Smooth muscle cell (in vitro differentiated cells): Measurements from ENCODE around the gene RALGAPA2. TPM values are rescaled to one million over a fixed set of nuclear protein-coding genes. Genes with fewer than 3 reads are reported as not detected.

Experiments used
- DNase-seq: peaks from one replicate; lab custom pipeline; 2025; ENCODE audit not compliant: unreplicated experiment; lab: John Stamatoyannopoulos, UW
- H2AFZ ChIP-seq: fragments of 200-600 bp; sonication (generic); 2 replicates; pipeline ENCODE4 v1.6.0; 2016; ENCODE audit warnings: antibody characterized with exemption, low read depth, mild to moderate bottlenecking
- H3F3A ChIP-seq: fragments of 200-600 bp; sonication (generic); 2 replicates; pipeline ENCODE4 v1.6.0; 2017; ENCODE audit warnings: antibody characterized with exemption, low read depth
- H3K27ac ChIP-seq: fragments of 200-600 bp; sonication (generic); 2 replicates; pipeline ENCODE4 v1.5.1; 2016; ENCODE audit warnings: low read depth, mild to moderate bottlenecking
- H3K27me3 ChIP-seq: fragments of 200-600 bp; sonication (generic); 2 replicates; pipeline ENCODE4 v1.6.1; 2016; ENCODE audit warnings: low read depth, mild to moderate bottlenecking
- H3K36me3 ChIP-seq: fragments of 200-600 bp; sonication (generic); 2 replicates; pipeline ENCODE4 v1.5.1; 2016; ENCODE audit warnings: low read depth
- H3K4me1 ChIP-seq: fragments of 200-600 bp; sonication (generic); 2 replicates; pipeline ENCODE4 v1.5.1; 2016; ENCODE audit warnings: low read depth
- H3K4me2 ChIP-seq: fragments of 200-600 bp; sonication (generic); 2 replicates; pipeline ENCODE4 v1.6.0; 2016; ENCODE audit warnings: mild to moderate bottlenecking
- H3K4me3 ChIP-seq: fragments of 200-600 bp; sonication (generic); 2 replicates; pipeline ENCODE4 v1.5.1; 2016; ENCODE audit warnings: mild to moderate bottlenecking
- H3K79me2 ChIP-seq: fragments of 200-600 bp; sonication (generic); 2 replicates; pipeline ENCODE4 v1.6.0; 2016; ENCODE audit warnings: low read depth, mild to moderate bottlenecking
- H3K9ac ChIP-seq: fragments of 200-600 bp; sonication (generic); 2 replicates; pipeline ENCODE4 v1.6.0; 2016; ENCODE audit warnings: low read depth
- H3K9me3 ChIP-seq: fragments of 200-600 bp; sonication (generic); replicated peaks from 2 replicates; pipeline ENCODE4 v1.5.1; 2016; ENCODE audit warnings: low read depth
- H4K20me1 ChIP-seq: fragments of 200-600 bp; sonication (generic); 2 replicates; pipeline ENCODE4 v1.6.0; 2016; ENCODE audit warnings: low read depth
- WGBS: methylation state at CpG from one replicate; pipeline ENCODE4 v1.1.7; 2016; ENCODE audit warnings: low lambda C conversion rate; 5-methylcytosine and 5-hydroxymethylcytosine counted together
- polyA plus RNA-seq: library from polyadenylated mRNA; unstranded; fragments of >200 nt; fragmentation: Nextera tagmentation; extraction: Ambion mirVana; gene quantifications from 2 replicates; pipeline ENCODE4 v1.2.1, GENCODE V29; 2016
- total RNA-seq: library from RNA; depleted of rRNA; stranded (reverse); fragments of >200 nt; gene quantifications from 2 replicates; pipeline ENCODE4 v1.2.3, GENCODE V29; 2014
- TF ChIP-seq, protein P1 (sequence below): fragments of 200-600 bp; sonication (generic); IDR thresholded peaks from 2 replicates; pipeline ENCODE4 v1.5.1; 2017; ENCODE audit warnings: borderline replicate concordance, mild to moderate bottlenecking, antibody characterized with exemption; ENCODE audit not compliant: insufficient read depth, poor library complexity, severe bottlenecking

Gene RALGAPA2
- total and polyA plus RNA-seq, 2 experiments from 2014 or later, result 3.5 to 6.2 TPM

DNA sequence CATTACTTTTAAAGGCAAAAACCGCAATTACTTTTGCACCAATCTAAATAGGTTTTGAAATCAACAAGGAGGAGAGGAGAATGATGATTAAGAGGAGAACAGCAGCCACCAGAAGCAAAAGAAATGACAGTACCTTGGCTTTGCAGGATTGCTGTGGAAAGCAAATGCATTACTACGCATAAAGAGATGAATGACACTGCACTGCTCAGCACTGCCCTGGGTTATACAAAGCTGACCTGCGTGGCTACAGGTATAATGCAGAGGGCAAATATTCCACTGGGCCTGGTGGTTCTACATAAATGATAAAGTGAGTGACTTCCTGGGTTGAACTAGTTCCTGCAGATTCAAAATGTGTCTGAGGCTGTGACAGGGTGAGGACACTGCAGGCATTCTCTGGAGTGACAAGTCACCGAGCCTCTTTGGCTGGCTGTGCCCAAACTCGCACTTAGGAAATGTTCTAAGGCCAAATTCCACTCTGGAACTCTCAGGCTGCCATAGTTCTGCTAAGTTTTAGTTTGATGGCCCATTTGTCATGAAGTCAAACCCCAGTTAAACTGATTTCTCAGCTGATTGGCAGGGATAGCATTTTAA, 265.9 kb downstream of the RALGAPA2 start:
- H3K4me3 ChIP-seq, result no peak overlapping the region
- no peaks in the 10 kb centered on the region for H3K27me3 ChIP-seq
- 90% methylated on average over 5 of the region's 5 CpGs for WGBS
- H3K27ac ChIP-seq, result no peak overlapping the region
- no peaks in the 10 kb centered on the region for H4K20me1 ChIP-seq
- no peaks in the 10 kb centered on the region for H3F3A ChIP-seq
- no peak overlapping the region for H3K4me2 ChIP-seq
- DNase-seq, result no peak
- H3K9me3 ChIP-seq, result no peaks in the 10 kb centered on the region
- H3K36me3 ChIP-seq, result no peaks in the 10 kb centered on the region
- H3K79me2 ChIP-seq, result no peaks in the 10 kb centered on the region
- no peak overlapping the region for H2AFZ ChIP-seq
- no peak overlapping the region for H3K9ac ChIP-seq
- H3K4me1 ChIP-seq, result no peaks in the 10 kb centered on the region
- TF ChIP-seq, protein P1, sequence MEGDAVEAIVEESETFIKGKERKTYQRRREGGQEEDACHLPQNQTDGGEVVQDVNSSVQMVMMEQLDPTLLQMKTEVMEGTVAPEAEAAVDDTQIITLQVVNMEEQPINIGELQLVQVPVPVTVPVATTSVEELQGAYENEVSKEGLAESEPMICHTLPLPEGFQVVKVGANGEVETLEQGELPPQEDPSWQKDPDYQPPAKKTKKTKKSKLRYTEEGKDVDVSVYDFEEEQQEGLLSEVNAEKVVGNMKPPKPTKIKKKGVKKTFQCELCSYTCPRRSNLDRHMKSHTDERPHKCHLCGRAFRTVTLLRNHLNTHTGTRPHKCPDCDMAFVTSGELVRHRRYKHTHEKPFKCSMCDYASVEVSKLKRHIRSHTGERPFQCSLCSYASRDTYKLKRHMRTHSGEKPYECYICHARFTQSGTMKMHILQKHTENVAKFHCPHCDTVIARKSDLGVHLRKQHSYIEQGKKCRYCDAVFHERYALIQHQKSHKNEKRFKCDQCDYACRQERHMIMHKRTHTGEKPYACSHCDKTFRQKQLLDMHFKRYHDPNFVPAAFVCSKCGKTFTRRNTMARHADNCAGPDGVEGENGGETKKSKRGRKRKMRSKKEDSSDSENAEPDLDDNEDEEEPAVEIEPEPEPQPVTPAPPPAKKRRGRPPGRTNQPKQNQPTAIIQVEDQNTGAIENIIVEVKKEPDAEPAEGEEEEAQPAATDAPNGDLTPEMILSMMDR, result no peak

DNA sequence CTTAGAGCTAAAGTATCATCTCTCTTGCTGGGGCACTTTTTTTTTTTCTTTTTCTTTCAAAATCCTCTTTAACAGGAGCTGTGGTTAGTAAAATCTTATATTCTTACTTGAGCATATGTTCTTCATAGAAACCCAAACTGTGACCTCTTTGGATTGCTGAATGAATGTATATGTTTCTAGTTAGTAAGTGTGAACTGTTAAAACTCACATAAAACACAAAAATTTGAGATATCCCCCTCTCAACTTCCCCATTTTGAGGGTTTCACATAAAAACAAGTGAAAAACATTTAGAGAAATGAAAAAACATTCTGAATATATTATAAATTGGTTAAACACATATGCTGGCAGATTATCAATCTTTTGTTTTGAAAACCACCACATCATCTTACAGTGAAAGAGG, 266.4 kb downstream of the RALGAPA2 start:
- H3K9ac ChIP-seq, result no peak overlapping the region

DNA sequence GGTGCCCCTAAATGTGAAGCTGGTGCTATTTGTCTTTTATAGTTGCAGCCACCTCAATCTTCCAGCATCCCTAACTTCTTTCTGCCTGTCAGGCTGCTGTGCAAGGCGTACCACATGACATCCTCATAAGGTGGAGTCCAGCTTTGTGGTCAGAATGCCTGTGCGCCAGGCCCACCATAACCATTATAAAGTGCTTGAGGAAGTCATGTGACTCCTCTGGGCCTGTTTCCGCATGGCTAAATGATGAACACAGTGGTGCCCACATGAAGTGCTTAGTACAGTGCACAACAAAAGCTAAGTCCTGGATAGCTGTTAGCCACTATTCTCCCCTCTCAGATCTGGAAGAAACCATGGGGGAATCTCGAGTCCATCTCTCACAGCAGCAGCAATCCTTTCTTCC, 268.9 kb downstream of the RALGAPA2 start:
- TF ChIP-seq, protein P1, result no peak
- DNase-seq, result no peak
- H3K4me3 ChIP-seq, result no peak overlapping the region
- no peak overlapping the region for H2AFZ ChIP-seq
- H4K20me1 ChIP-seq, result no peaks in the 10 kb centered on the region
- H3F3A ChIP-seq, result no peaks in the 10 kb centered on the region
- no peaks in the 10 kb centered on the region for H3K79me2 ChIP-seq
- H3K9me3 ChIP-seq, result no peaks in the 10 kb centered on the region
- H3K4me1 ChIP-seq, result no peaks in the 10 kb centered on the region
- no peak overlapping the region for H3K27ac ChIP-seq
- H3K4me2 ChIP-seq, result no peak overlapping the region
- no peaks in the 10 kb centered on the region for H3K27me3 ChIP-seq
- no peaks in the 10 kb centered on the region for H3K36me3 ChIP-seq
- 96% methylated on average over 4 of the region's 4 CpGs for WGBS
- H3K9ac ChIP-seq, result no peak overlapping the region

More for the DNA sequence above, 266.4 kb downstream of the RALGAPA2 start:
- DNase-seq, result no peak
- Histone ChIP-seq H3K4me3 (no peak overlapping the region), H3K27ac (no peak overlapping the region), H3K27me3 (no peaks in the 10 kb centered on the region), H3K9me3 (no peaks in the 10 kb centered on the region), H4K20me1 (no peaks in the 10 kb centered on the region), H3F3A (no peaks in the 10 kb centered on the region), H2AFZ (no peak overlapping the region), H3K4me1 (no peaks in the 10 kb centered on the region), H3K4me2 (no peak overlapping the region), H3K79me2 (no peaks in the 10 kb centered on the region), H3K36me3 (no peaks in the 10 kb centered on the region)
- TF ChIP-seq, protein P1, result no peak

DNA sequence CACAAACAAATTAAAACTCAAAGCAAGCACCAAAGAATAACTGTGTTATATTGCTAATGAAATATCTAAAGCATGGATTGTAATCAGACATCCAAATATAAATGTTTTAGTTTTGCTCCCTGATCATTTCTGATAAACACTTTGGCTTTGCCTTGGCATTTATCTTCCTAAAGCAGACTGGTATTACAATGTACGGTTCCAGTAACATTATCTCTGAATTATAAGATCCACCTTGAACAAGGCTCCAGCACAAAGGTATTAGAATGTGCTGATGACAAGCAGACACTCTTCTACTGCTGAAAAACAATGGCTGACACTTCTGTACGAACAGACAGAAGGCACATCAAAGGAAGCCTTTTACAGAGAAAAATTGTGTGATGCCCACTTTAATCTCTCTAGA, 270.0 kb downstream of the RALGAPA2 start:
- H3K4me3 ChIP-seq, result no peak overlapping the region
- no peak overlapping the region for H3K4me2 ChIP-seq
- 85% methylated on average over 2 of the region's 2 CpGs for whole genome bisulfite sequencing
- no peak overlapping the region for H2AFZ ChIP-seq
- H3K27ac ChIP-seq, result no peak overlapping the region
- no peaks in the 10 kb centered on the region for H4K20me1 ChIP-seq
- H3K79me2 ChIP-seq, result no peaks in the 10 kb centered on the region
- DNase-seq, result no peak
- no peaks in the 10 kb centered on the region for H3K9me3 ChIP-seq
- TF ChIP-seq, protein P1, result no peak
- no peaks in the 10 kb centered on the region for H3K36me3 ChIP-seq
- no peaks in the 10 kb centered on the region for H3K4me1 ChIP-seq
- no peaks in the 10 kb centered on the region for H3K27me3 ChIP-seq
- H3K9ac ChIP-seq, result no peak overlapping the region
- H3F3A ChIP-seq, result no peaks in the 10 kb centered on the region
